Suprapubic skin (tissue), 4 donors: ENCODE results near the gene ARRDC3.

Experiments used
- CTCF ChIP-seq, 2 donors: fragments of 200-600 bp in 1 of 2; fragments of 450-650 bp in 1 of 2; sonication (generic) in 1 of 2; IDR thresholded peaks; one replicate each; pipeline ENCODE4 v1.5.1; 2016 to 2019; ENCODE audit warnings: antibody characterized with exemption in 2 of 2, mild to moderate bottlenecking in 1 of 2, moderate library complexity in 1 of 2
- POLR2A ChIP-seq, 2 donors: fragments of 450-650 bp; IDR thresholded peaks; one replicate each; pipeline ENCODE4 v1.6.1; 2017; ENCODE audit warnings: antibody characterized with exemption in 2 of 2, mild to moderate bottlenecking in 2 of 2, moderate library complexity in 2 of 2
- POLR2AphosphoS5 ChIP-seq, 3 donors: sonication (generic); formaldehyde crosslinking; IDR thresholded peaks; one replicate each; pipeline ENCODE4 v1.6.1; 2017; ENCODE audit warnings: antibody characterized with exemption in 3 of 3

GRCh38 chr5:91374893-91375520 is 8.1 kb downstream of the ARRDC3 start:
- TF ChIP-seq CTCF (IDR thresholded peaks at IDR 0.05) (no peak), POLR2A (IDR thresholded peaks at IDR 0.05) (no peak), POLR2AphosphoS5 (IDR thresholded peaks at IDR 0.05) (no peak)
